ENCODE results near the gene ALOXE3.

The ALOXE3 gene

GRCh38 chr17:8121407-8121680, 3.0 kb upstream of the ALOXE3 start:
- no peak for DNase-seq (ENCODE audit: low spot score)
- POLR2A ChIA-PET (ENCODE audit: low non-redundant PET), result no interaction called here
- CTCF ChIA-PET, result interaction anchor here (1.1 kb wide), 1 partner anchor 37 kb away, joined by 4 read pairs; no protein-coding TSS in a partner anchor
- H3K27ac ChIP-seq, result peak overlapping the region; percentile 90
- no peak for TF ChIP-seq CTCF (conservative IDR thresholded peaks at IDR 0.05; ENCODE audit: low read depth)

DNA sequence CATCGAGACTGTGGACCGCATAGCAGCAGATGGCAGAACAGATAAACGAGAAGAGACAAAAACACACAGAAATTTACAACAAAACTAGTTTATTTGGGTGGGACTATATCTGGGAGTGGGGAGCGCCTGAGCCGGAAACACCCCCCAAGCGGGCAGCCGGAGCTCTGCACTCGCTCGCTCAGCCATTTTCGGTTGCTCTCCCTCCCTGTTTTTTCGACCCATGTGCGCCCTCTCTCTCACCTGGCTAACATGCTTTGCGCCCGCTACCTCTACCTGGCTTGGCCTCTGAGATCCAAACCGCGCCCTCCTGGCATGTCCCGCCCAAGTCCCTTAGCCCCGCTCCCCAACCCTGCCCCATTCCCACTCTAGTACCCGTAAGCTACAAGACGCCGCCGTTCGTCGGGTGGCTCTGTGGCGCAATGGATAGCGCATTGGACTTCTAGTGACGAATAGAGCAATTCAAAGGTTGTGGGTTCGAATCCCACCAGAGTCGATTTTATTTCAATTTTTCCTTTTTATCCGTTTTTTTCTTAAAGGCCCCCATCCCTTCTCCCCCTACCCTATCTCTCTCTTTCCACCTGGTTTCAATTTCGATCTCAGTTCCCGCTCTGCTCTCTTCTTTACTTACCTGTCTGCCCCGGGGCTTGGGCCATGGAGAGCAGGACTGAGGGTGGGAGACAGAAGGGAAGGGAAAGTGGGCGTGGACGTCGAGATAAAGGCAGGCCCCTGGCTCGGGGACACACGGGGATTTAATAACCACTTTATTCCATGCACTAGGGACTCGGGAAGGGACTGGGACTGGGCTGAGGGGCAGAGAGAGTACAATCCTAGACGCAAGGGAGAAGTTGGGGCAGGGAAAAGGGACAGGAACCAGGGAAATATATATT, 2.4 kb upstream of the ALOXE3 start:
- H3K27ac ChIP-seq, result peak overlapping the region; percentile 90
- TF ChIP-seq CTCF (conservative IDR thresholded peaks at IDR 0.05; ENCODE audit: low read depth), result peak; percentile 27; the same call in 1 of the 2 replicates
- ChIA-PET POLR2A (ENCODE audit: low non-redundant PET) (no interaction called here), CTCF (interaction anchor here (1.0 to 1.2 kb wide), 5 partner anchors 14 to 65 kb away, joined by 3 to 5 read pairs (median 3); no protein-coding TSS in a partner anchor)
- DNase-seq (ENCODE audit: low spot score), result peak; percentile 83

GRCh38 chr17:8119581-8120519, 1.5 kb upstream of the ALOXE3 start:
- DNase-seq (ENCODE audit: low spot score), result no peak
- CTCF ChIA-PET, result interaction anchor here (0.7 to 5.0 kb wide), 16 partner anchors 10 to 432 kb away, joined by 3 to 48 read pairs (median 4); partner anchors contain the start of genes ALOX12B and WRAP53
- no peak for TF ChIP-seq CTCF (conservative IDR thresholded peaks at IDR 0.05; ENCODE audit: low read depth)
- POLR2A ChIA-PET (ENCODE audit: low non-redundant PET), result no interaction called here
- H3K27ac ChIP-seq, result peak overlapping the region; percentile 90

DNA sequence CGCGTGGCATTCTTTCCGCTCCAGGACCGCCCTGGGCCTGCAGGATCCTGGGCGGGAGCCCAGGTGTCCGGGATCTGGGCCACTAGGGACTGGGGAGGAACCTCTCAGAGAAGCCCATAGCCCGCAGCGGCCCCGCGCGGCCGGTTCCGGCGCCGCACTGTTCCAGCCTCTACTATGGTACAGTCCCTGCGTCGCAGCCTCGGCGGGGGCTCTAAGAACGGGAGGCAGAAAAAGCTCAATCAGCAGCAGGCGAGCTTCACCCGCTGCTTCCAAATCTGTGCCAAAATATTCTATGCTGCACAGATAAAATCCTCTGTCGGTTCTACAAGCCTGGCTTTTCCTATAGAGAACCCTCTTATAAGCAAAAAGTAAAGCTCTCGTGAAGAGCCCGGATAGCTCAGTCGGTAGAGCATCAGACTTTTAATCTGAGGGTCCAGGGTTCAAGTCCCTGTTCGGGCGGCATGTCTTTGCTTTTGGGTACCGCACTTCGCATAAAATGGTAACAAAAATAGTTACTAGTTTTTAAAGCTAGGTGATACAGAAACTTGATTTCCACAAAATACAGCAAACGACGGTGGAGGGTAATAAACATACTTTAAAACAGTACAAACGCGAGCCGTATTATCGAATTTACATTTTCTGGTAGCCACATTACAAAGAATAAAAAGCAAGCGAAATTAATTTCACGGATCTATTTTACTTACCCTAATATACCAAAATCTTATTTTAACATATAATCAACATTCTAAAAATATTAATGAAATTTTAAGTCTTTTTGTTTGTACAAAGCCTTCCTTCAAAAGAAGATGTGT, 661 bp upstream of the ALOXE3 start:
- POLR2A ChIA-PET (ENCODE audit: low non-redundant PET), result no interaction called here
- H3K27ac ChIP-seq, result peak overlapping the region; percentile 95

DNA sequence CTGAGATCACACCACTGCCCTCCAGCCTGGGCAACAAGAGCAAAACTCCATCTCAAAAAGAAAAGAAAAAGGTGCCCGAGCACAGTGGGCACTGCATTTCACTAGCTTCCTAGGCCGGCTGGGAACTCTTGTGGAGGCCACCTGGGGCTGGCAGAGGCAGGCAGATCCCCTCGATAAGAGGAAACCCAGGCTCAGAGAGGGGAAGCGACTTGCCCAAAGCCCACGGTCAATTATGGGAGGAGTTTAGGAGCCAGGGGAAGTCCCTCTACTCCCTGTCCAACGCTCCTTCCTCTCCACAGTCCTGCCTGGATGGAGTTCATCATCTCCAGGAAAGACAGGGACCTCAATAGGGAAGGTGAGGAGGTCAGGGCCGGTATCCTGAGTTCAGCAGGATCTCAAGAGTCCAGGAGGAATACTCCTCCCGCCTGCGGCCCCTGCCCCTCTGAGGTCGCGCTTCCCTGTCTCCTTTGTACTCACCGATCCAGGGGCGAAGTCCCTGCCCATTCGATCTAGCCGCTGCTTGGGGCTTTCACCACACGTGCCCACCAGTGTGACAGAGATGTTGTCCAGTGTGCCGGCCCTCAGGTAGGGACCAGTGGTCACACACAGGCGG, 841 bp downstream of the ALOXE3 start:
- ChIA-PET POLR2A (ENCODE audit: low non-redundant PET) (no interaction called here), CTCF (interaction anchor here (1.5 to 5.0 kb wide), 2 partner anchors 43 to 57 kb away, joined by 3 to 48 read pairs; no protein-coding TSS in a partner anchor)
- no peak for TF ChIP-seq CTCF (conservative IDR thresholded peaks at IDR 0.05; ENCODE audit: low read depth)
- H3K27ac ChIP-seq, result peak overlapping the region; percentile 95
- no peak for DNase-seq (ENCODE audit: low spot score)

More for the DNA sequence above, 661 bp upstream of the ALOXE3 start:
- CTCF ChIA-PET, result interaction anchor here (0.7 to 5.0 kb wide), 16 partner anchors 9 to 431 kb away, joined by 3 to 48 read pairs (median 5); partner anchors contain the start of genes ALOX12B and WRAP53
- peak; percentile 91 for TF ChIP-seq CTCF (conservative IDR thresholded peaks at IDR 0.05; ENCODE audit: low read depth)
- peak; percentile 75 for DNase-seq (ENCODE audit: low spot score)
